WTC11 (cell line): ENCODE data around the gene SIPA1L3.

ENCODE experiments used
- CREB1 ChIP-seq: sonication (generic); formaldehyde crosslinking; IDR thresholded peaks from 2 replicates; pipeline ENCODE4 v1.8.0; 2023; ENCODE audit warnings: mild to moderate bottlenecking, missing genetic modification reagents
- NFE2L1 ChIP-seq: sonication (generic); formaldehyde crosslinking; IDR thresholded peaks from 2 replicates; pipeline ENCODE4 v1.8.1; 2023; ENCODE audit warnings: missing genetic modification reagents
- TEAD4 ChIP-seq: sonication (generic); formaldehyde crosslinking; IDR thresholded peaks from 2 replicates; pipeline ENCODE4 v1.8.0; 2022; ENCODE audit warnings: mild to moderate bottlenecking, missing genetic modification reagents
- TF ChIP-seq, protein P1 (sequence below): fragments of 200-600 bp; IDR thresholded peaks from 2 replicates; pipeline ENCODE4 v1.8.0; 2022; ENCODE audit warnings: antibody characterized with exemption
- TF ChIP-seq, protein P2 (sequence below): sonication (generic); formaldehyde crosslinking; IDR thresholded peaks from 2 replicates; pipeline ENCODE4 v1.8.1; 2023; ENCODE audit warnings: mild to moderate bottlenecking, moderate library complexity, missing genetic modification reagents

DNA sequence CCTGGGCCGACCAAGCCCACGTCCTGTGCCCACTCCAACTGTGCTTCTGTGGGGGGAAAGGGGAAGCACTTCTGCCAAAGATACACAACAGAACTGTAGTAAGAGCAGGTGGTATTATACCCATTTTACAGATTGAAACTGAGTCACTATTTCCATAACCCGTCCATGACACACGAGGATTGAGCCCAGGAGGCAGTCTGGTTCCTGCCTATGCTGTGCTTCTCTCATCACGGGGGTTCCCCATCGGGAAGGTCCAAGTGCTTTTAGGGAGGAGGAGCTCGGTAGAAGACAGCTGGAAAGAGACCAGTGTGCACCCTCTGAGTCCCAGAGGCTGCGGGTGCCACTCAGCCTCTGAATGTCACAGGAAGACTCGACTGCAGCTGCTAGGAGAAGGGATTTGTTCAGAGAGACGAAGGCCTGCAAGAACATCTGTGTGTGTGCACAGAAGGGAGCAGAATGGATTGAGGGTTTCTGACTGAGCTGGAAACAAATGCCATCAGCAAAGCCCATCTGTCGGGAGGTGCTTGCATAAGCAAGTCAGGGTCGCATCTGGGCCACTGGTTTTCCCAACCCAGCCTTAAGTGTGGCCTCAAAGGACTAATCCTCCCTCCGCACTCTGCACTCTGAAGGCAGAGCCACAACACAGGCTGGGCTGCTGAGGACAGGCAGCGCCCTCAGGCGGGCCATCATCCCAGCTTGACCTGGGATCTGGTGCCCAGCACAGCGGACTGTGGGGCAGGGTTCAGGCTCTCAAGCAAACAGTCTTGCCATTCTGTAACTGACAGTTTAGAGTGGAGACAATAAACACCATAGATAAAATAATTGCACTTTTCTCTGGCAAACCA is 167.1 kb downstream of the SIPA1L3 start:
- TF ChIP-seq, protein P1, sequence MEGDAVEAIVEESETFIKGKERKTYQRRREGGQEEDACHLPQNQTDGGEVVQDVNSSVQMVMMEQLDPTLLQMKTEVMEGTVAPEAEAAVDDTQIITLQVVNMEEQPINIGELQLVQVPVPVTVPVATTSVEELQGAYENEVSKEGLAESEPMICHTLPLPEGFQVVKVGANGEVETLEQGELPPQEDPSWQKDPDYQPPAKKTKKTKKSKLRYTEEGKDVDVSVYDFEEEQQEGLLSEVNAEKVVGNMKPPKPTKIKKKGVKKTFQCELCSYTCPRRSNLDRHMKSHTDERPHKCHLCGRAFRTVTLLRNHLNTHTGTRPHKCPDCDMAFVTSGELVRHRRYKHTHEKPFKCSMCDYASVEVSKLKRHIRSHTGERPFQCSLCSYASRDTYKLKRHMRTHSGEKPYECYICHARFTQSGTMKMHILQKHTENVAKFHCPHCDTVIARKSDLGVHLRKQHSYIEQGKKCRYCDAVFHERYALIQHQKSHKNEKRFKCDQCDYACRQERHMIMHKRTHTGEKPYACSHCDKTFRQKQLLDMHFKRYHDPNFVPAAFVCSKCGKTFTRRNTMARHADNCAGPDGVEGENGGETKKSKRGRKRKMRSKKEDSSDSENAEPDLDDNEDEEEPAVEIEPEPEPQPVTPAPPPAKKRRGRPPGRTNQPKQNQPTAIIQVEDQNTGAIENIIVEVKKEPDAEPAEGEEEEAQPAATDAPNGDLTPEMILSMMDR = no peak
- TF ChIP-seq NFE2L1 (CRISPR knock-in tag) (no peak), TEAD4 (CRISPR knock-in tag) (no peak), CREB1 (CRISPR knock-in tag) (no peak)
- TF ChIP-seq, protein P2, sequence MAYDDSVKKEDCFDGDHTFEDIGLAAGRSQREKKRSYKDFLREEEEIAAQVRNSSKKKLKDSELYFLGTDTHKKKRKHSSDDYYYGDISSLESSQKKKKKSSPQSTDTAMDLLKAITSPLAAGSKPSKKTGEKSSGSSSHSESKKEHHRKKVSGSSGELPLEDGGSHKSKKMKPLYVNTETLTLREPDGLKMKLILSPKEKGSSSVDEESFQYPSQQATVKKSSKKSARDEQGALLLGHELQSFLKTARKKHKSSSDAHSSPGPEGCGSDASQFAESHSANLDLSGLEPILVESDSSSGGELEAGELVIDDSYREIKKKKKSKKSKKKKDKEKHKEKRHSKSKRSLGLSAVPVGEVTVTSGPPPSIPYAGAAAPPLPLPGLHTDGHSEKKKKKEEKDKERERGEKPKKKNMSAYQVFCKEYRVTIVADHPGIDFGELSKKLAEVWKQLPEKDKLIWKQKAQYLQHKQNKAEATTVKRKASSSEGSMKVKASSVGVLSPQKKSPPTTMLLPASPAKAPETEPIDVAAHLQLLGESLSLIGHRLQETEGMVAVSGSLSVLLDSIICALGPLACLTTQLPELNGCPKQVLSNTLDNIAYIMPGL = no peak
